Heart right ventricle (tissue), 16 donors: Measurements from ENCODE around the gene CALD1. TPM values are rescaled to one million over a fixed set of nuclear protein-coding genes. Genes with fewer than 3 reads are reported as not detected.

Source experiments
- ATAC-seq, 8 donors: fragments of 200-7000 bp; cut with Tn5 transposase; one replicate each; pipeline ENCODE4 v1.9.1; 2020; ENCODE audit warnings: mild to moderate bottlenecking in 8 of 8, moderate library complexity in 8 of 8, moderate number of reproducible peaks in 1 of 8
- DNase-seq, 2 donors: peaks; one replicate each; pipeline ENCODE4 v3.0.0-alpha.2; 2020
- H3K27ac ChIP-seq, 10 donors: fragments of 200-600 bp; sonication (generic) in 2 of 10; one replicate each; pipeline versions ENCODE4 v1.5.0 to v1.8.0; 2020 to 2022; ENCODE audit warnings: mild to moderate bottlenecking in 3 of 10
- H3K27me3 ChIP-seq, 7 donors: fragments of 200-600 bp; one replicate each; pipeline ENCODE4 v1.8.0; 2021 to 2022; ENCODE audit warnings: mild to moderate bottlenecking in 2 of 7
- H3K36me3 ChIP-seq, 9 donors: fragments of 200-600 bp; sonication (generic) in 1 of 9; one replicate each; pipeline versions ENCODE4 v1.5.0 to v1.8.0; 2020 to 2022; ENCODE audit warnings: mild to moderate bottlenecking in 2 of 9
- H3K4me1 ChIP-seq, 9 donors: fragments of 200-600 bp; sonication (generic) in 1 of 9; one replicate each; pipeline versions ENCODE4 v1.5.0 to v1.8.0; 2020 to 2022; ENCODE audit warnings: mild to moderate bottlenecking in 4 of 9
- H3K4me3 ChIP-seq, 10 donors: fragments of 200-600 bp; sonication (generic) in 2 of 10; one replicate each; pipeline versions ENCODE4 v1.5.0 to v1.8.0; 2020 to 2022; ENCODE audit warnings: mild to moderate bottlenecking in 7 of 10, moderate library complexity in 2 of 10
- H3K9me3 ChIP-seq, 11 donors: fragments of 200-600 bp in 10 of 11; sonication (generic) in 2 of 11; one replicate each; pipeline versions ENCODE4 v1.5.0 to v1.8.0; 2013 to 2022; ENCODE audit warnings: mild to moderate bottlenecking in 2 of 11, control low read depth in 1 of 11, moderate library complexity in 1 of 11
- WGBS, 2 donors: extraction: QIAGEN DNeasy Blood & Tissue Kit; methylation state at CpG; one replicate each; pipeline ENCODE4 v1.1.7; 2013; ENCODE audit warnings: inconsistent platforms in 1 of 2; 5-methylcytosine and 5-hydroxymethylcytosine counted together
- intact Hi-C, 10 donors: fragments of 100-400 bp; cut with DNase I; formaldehyde crosslinking; loops; one replicate each; pipeline versions ENCODE4 v1.11.1 to v1.14.2; 2022
- polyA plus RNA-seq, 2 donors: library from polyadenylated mRNA; stranded (reverse); fragments of 200-250 nt; gene quantifications; one replicate each; pipeline ENCODE4 v1.2.3, GENCODE V29; 2013
- total RNA-seq, 10 donors: library from RNA; stranded (reverse); fragmentation: NEBNext Ultra II Directional in 3 of 10; extraction: Animal tissue kit (Norgen Biotek cat#: 25700) in 3 of 10; gene quantifications; one replicate each; pipeline versions ENCODE4 v1.2.1 to v1.2.4, GENCODE V29; 2021 to 2023
- TF ChIP-seq, protein P1 (sequence below), 9 donors: fragments of 200-600 bp; sonication (generic) in 2 of 9; IDR thresholded peaks; one replicate each; pipeline versions ENCODE4 v1.5.0 to v1.8.0; 2021 to 2022; ENCODE audit warnings: antibody characterized with exemption in 9 of 9, mild to moderate bottlenecking in 5 of 9, moderate library complexity in 1 of 9
- donor health status: Arrhythmogenic right ventricular cardiomyopathy.
- donor health status: ischemic (EF 13 %, LVEDD 7.1; RV severe dilation, severe dysfunction).
- donor health status: healthy with polysubstance abuse.
- donor health status: DM: no; HTN: yes; CAD: no.
- donor health status: DM: no; HTN: no; CAD: no.
- donor health status: ischemic (EF 25% LVEDD 6.9; RV normal size, moderate dysfunction).
- donor health status: ischemic (EF 25% LVEDD 5.7; RV mildly dilated, moderate dysfunction).
- donor health status: healthy.
- donor health status: DM: yes; HTN: yes; CAD: no.
- donor health status: Ischemic cardiomyopathy.
- donor health status: ischemic (EF 35%, LVEDD 5.7; RV mildly dilated, moderate dysfunction).
- donor health status: nonischemic (EF 11% LVEDD 7.7; RV severe dilation, severe dysfunction).
- donor health status: DM: yes; HTN: yes; CAD: no.
- donor health status: PGD.
- donor health status: ischemic (EF 29% LVEDD 5.4; RV normal size, mild dysfunction).
- donor health status: nonischemic (EF 23%, LVEDD 6.1; RV moderate dilation, normal function).

CALD1 gene
- total and polyA plus RNA-seq, 12 donors: 69.9 to 180 (median 126) TPM

DNA sequence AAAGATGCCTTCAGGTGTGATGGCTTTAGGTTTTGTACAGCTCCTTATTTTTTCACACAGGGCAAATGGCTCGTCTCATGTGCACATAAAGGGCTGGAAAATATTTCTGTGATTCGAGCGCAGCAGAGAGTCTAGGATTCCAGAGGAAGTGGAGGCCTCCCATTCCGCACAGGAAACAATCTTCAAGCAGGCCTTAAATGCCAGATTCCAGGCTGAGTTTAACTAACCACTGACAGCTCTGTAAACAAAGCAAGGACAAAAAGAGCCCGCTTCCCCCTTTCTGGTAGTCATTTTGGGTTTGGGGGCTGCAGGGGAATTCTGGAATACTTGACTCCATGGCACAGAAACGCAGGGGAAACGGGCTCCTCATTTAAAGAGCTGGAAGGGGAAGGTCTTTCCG is 87.2 kb downstream of the CALD1 start:
- DNase-seq (no peak), ATAC-seq (peak in 7 of 8 donors; percentile 41 to 82 (median 72))
- TF ChIP-seq, protein P1, sequence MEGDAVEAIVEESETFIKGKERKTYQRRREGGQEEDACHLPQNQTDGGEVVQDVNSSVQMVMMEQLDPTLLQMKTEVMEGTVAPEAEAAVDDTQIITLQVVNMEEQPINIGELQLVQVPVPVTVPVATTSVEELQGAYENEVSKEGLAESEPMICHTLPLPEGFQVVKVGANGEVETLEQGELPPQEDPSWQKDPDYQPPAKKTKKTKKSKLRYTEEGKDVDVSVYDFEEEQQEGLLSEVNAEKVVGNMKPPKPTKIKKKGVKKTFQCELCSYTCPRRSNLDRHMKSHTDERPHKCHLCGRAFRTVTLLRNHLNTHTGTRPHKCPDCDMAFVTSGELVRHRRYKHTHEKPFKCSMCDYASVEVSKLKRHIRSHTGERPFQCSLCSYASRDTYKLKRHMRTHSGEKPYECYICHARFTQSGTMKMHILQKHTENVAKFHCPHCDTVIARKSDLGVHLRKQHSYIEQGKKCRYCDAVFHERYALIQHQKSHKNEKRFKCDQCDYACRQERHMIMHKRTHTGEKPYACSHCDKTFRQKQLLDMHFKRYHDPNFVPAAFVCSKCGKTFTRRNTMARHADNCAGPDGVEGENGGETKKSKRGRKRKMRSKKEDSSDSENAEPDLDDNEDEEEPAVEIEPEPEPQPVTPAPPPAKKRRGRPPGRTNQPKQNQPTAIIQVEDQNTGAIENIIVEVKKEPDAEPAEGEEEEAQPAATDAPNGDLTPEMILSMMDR (IDR thresholded peaks at IDR 0.05): no peak
- Histone ChIP-seq H3K9me3 (no peaks in the 10 kb centered on the region), H3K4me1 (peaks cover 0 to 71% (median 50%) of the 10 kb centered on the region in 9 donors), H3K27me3 (no peaks in the 10 kb centered on the region), H3K36me3 (peaks cover 0 to 31% (median 18%) of the 10 kb centered on the region in 9 donors), H3K4me3 (peak overlapping the region in 3 of 10 donors; percentile 5 to 35 (median 10)), H3K27ac (peak overlapping the region; percentile 28 to 85 (median 68))
- intact Hi-C loops: loop anchor here in 1 of 10 donors (5.0 to 10.0 kb wide), 2 partner anchors 84 to 298 kb away; no protein-coding TSS in a partner anchor
- WGBS, 2 donors: 36 to 40% methylated on average over 8 of the region's 8 CpGs

DNA sequence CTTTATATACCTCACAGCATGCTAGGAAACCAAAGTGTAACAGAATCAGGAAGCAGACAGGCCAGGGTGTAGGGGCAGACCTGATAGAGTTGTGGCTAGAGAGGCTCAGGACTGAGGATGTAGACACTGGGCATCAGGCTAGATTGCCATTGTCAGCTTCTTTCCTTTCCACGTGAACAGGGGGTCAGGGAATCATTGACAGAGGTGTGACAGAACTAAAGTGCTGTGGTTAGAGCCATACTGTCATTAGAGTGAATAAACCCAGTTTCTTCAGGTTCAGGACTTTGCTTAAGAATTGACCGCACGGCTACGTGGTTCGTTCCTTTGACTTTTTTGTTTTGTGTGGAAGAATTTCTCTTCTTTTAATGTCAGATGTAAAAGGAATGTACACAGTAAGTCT is 90.7 kb downstream of the CALD1 start:
- TF ChIP-seq, protein P1 (IDR thresholded peaks at IDR 0.05): no peak
- H3K4me1 ChIP-seq: peaks cover 0 to 78% (median 62%) of the 10 kb centered on the region in 9 donors

DNA sequence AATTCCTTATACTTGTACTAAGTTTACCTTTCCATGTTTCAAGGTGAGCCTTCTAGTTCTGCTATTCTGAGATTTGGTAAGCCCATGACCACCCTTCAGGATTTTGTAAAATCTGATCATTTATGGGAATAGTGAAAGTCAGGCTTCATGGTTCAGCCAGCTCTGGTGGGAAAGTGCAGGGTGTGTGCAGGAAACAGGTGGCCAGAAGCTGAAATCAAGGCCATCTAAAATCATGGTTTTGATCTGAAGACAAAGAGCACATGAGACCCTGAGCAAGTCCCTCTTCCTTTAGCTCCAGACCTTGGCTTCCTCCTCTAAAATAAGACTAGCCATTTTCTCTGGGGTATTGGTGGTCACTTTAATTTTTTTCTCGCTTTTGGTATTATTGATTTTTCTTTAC is 91.3 kb downstream of the CALD1 start:
- Histone ChIP-seq H3K36me3 (peaks cover 0 to 40% (median 18%) of the 10 kb centered on the region in 9 donors), H3K4me3 (no peak overlapping the region), H3K27ac (peak overlapping the region in 4 of 10 donors; percentile 16 to 52 (median 22)), H3K9me3 (no peaks in the 10 kb centered on the region), H3K4me1 (peaks cover 0 to 71% (median 57%) of the 10 kb centered on the region in 9 donors), H3K27me3 (no peaks in the 10 kb centered on the region)
- intact Hi-C loops: no loop called here
- DNase-seq (no peak), ATAC-seq (peak in 2 of 8 donors; percentile 15 to 49)
- 75 to 94% methylated on average over 1 of the region's 1 CpG for WGBS, 2 donors
- TF ChIP-seq, protein P1 (IDR thresholded peaks at IDR 0.05): no peak

More for the DNA sequence above, 90.7 kb downstream of the CALD1 start:
- DNase-seq (no peak), ATAC-seq (no peak)
- Histone ChIP-seq H3K4me3 (no peak overlapping the region), H3K36me3 (peaks cover 0 to 37% (median 18%) of the 10 kb centered on the region in 9 donors), H3K9me3 (no peaks in the 10 kb centered on the region), H3K27me3 (no peaks in the 10 kb centered on the region), H3K27ac (peak overlapping the region in 3 of 10 donors; percentile 16 to 52 (median 18))
- 87 to 94% methylated on average over 5 of the region's 5 CpGs for WGBS, 2 donors
- intact Hi-C loops: no loop called here

DNA sequence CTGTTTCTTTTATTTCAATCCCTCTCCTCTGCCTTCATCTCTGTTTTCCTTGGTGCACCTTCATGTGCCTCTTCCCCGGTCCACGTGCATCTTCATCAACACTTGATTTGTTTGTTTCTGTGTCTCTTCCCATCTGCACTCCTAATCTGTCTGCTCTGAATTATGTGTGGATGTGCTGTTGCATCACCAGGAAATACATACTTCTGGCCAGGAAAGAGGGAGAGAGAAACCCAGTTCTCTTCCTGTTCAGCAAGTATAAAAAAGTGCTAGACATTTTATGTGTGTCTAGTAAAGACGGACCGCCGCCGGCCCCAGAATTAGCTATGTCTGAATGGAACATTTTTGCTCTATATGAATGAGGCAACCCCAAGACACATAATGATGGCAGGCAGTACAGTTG is 93.8 kb downstream of the CALD1 start:
- ATAC-seq (peak in 7 of 8 donors; percentile 20 to 79 (median 34)), DNase-seq (no peak)
- WGBS, 2 donors: 56 to 61% methylated on average over 6 of the region's 6 CpGs
- Histone ChIP-seq H3K9me3 (no peaks in the 10 kb centered on the region), H3K4me3 (no peak overlapping the region), H3K4me1 (peaks cover 0 to 50% (median 37%) of the 10 kb centered on the region in 9 donors), H3K36me3 (peaks cover 0 to 36% (median 12%) of the 10 kb centered on the region in 9 donors), H3K27me3 (no peaks in the 10 kb centered on the region), H3K27ac (peak overlapping the region in 3 of 10 donors; percentile 25 to 47 (median 32))
- intact Hi-C loops: no loop called here
- TF ChIP-seq, protein P1 (IDR thresholded peaks at IDR 0.05): no peak
